ENCODE results near the gene EPHA8.

The EPHA8 gene

DNA sequence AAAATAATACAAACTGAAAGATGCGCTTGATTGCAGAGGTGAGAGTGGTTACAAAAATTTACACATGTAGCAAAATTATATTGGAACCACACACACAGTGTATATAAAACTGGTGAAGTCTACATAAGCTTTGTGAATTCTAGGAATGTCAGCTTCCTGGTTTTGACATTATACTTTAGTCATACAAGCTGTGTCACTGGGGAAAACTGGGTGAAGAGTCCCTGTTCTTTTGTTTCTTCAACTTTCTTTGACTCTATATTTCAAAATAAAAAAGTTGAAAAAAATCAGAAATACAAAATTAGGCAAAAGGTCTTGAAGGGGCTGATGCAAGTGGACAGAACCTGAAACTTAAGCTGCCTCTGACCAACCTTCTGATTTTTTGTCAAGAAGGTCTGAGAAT, 83.1 kb downstream of the EPHA8 start:
- no peak for DNase-seq (ENCODE audit: low spot score)

DNA sequence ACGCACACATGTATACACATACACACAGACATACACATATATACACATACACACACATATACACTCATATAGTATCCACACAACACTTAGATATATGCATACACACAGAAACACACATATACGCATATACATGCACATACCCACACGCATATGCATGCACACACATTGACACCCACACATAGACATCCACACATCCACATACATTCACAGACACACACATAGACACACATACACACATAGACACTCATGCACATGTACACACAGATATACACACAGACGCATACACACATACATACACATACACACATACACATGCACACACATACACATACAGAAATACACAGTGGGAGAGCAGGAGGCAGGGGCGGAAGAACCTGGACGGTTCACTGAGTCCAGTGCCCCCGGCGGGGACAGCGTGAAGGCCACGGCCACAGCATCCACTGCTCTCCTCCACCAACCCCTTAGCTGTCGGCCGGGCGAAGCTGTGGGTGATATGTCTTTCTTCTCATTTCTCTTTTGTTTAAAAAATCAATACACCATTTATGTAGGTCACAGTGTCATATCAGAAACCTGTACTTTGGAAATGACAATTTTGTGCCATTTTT, 86.9 kb downstream of the EPHA8 start:
- DNase-seq (ENCODE audit: low spot score) = no peak

DNA sequence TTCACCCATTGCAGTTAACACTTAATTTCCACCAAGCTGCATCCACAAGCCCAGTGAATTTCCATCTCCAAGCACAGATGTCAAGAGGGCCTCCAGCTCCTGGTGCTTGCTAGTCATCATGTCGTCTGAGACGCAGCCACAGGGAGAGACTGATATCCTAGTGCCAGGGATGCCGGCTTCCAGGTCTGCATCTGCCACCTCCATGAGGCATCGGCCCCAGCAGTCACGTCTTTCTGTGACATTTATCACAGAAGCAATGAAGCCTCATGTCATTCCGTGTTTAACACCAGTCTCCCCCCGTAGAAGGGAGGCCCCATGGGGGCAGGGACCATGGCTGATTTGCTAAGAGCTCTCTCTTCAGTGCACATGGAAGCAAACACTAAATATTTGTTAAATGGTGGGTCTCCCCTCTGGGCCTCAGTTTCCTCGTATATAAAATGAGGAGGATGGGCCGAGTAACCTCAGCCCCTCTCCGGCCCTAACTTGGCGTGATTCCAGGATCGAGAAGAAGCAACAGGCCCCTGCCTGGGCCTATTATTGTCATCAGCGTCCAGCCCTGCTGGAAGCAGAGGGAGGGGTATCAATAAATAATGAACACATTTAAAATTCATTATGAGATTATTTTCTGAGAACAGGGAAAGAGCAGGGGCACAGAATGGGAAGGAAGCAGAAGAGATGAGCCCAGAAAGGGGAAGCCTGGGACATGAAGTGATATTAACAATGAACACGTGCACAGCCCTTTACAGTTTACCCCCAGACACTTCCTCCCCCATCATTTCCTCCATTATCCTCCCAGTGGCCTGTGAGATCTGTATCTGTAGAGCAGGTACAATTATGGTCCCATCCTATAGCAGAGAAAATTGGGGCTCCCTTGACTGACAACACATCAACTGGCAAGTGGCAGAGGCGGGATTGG, 88.9 kb downstream of the EPHA8 start:
- DNase-seq (ENCODE audit: low spot score) = no peak

DNA sequence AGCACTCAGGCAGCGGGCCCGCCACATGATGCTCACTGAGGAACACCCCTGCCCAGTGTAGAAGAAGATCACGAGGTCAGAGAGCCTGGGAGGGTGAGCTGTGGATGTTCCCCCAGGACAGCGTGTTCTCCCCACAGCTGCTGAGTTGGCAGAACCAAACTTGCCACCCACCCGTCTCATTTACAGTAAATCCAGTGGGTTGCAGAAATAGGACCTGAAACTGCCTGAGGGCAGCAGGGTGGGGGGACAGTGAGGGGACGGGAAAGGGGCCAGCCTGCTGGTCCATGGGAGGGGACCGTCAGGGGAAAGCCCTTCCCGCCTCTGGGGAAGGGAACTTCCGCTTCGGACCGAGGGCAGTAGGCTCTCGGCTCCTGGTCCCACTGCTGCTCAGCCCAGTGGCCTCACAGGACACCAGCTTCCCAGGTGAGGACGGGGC, 89.6 kb downstream of the EPHA8 start, which contains the start of gene C1QB:
Gene C1QB, plus strand, starts transcription at position 356 of the 436 bp plus-strand sequence. CDS start 6,227 bp downstream, outside the sequence.
- peak; percentile 74 for DNase-seq (ENCODE audit: low spot score)

All from Ammon's horn (tissue), 1 donor.